ENCODE data around the gene PAK1. TPM values are rescaled to one million over a fixed set of nuclear protein-coding genes. Genes with fewer than 3 reads are reported as not detected.

Gene PAK1
- polyA plus RNA-seq, 3 donors = 128 to 195 (median 134) TPM

- H3K36me3 ChIP-seq (replicated peaks in 1 of 2; ENCODE audit: control insufficient read depth in 1 of 2, insufficient read depth in 2 of 2, low read length in 2 of 2) = no peaks in the 10 kb centered on the region
- no peak overlapping the region for H3K4me3 ChIP-seq (replicated peaks in 1 of 3; ENCODE audit: low read depth in 2 of 3, low read length in 3 of 3)
- no peaks in the 10 kb centered on the region for H3K9me3 ChIP-seq (replicated peaks in 1 of 2; ENCODE audit: control insufficient read depth in 1 of 2, insufficient read depth in 1 of 2, low read length in 2 of 2)
- H3K4me3 Mint-ChIP-seq = no peak overlapping the region
- no peaks in the 10 kb centered on the region for H3K27me3 ChIP-seq (ENCODE audit: control insufficient read depth in 2 of 2, insufficient read depth in 2 of 2, low read length in 2 of 2)
- no peaks in the 10 kb centered on the region for H3K9me3 Mint-ChIP-seq
- no peak overlapping the region for H3K27ac ChIP-seq (ENCODE audit: low read depth in 1 of 2, low read length in 2 of 2)
- H3K9ac ChIP-seq (ENCODE audit: insufficient read depth, low read length, poor library complexity, severe bottlenecking) = no peak overlapping the region
- no peak for DNase-seq
- H3K27ac Mint-ChIP-seq = no peak overlapping the region
- intact Hi-C loops (cut with micrococcal nuclease) = no loop called here
- peaks cover 20% of the 10 kb centered on the region for H3K79me2 ChIP-seq (ENCODE audit: insufficient read depth, low read length)
- TF ChIP-seq CTCF (IDR thresholded peaks at IDR 0.05) = no peak
- WGBS (ENCODE audit: insufficient coverage) = no CpG with 5 or more reads among the region's 3 CpGs
- H3K27me3 Mint-ChIP-seq (ENCODE audit: low read depth in 3 of 3) = peaks cover 0 to 1% (median 0%) of the 10 kb centered on the region in 3 donors
- H3K36me3 Mint-ChIP-seq = no peaks in the 10 kb centered on the region
- H3K4me1 Mint-ChIP-seq = peaks cover 47% of the 10 kb centered on the region
- H3K4me1 ChIP-seq (ENCODE audit: control insufficient read depth in 1 of 2, insufficient read depth in 2 of 2, low read length in 2 of 2) = peaks cover 35 to 50% of the 10 kb centered on the region in 2 donors
- H4K20me1 ChIP-seq (ENCODE audit: insufficient read depth, low read length) = no peaks in the 10 kb centered on the region
- H3K4me2 ChIP-seq (replicated peaks; ENCODE audit: extremely low read depth, low read length, poor library complexity, severe bottlenecking) = no peak overlapping the region
- H2AFZ ChIP-seq (ENCODE audit: insufficient read depth, low read depth, low read length, poor library complexity, severe bottlenecking) = no peak overlapping the region
Measured at GRCh38 chr11:77416357-77416756, 57.5 kb downstream of the PAK1 start.

GRCh38 chr11:77413850-77414460, 59.9 kb downstream of the PAK1 start:
- Histone ChIP-seq H3K4me2 (replicated peaks; ENCODE audit: extremely low read depth, low read length, poor library complexity, severe bottlenecking) (no peak overlapping the region), H4K20me1 (ENCODE audit: insufficient read depth, low read length) (peaks cover 21% of the 10 kb centered on the region), H3K79me2 (ENCODE audit: insufficient read depth, low read length) (peaks cover 37% of the 10 kb centered on the region), H3K9ac (ENCODE audit: insufficient read depth, low read length, poor library complexity, severe bottlenecking) (no peak overlapping the region), H3K4me3 (replicated peaks in 1 of 3; ENCODE audit: low read depth in 2 of 3, low read length in 3 of 3) (no peak overlapping the region), H3K27me3 (ENCODE audit: control insufficient read depth in 2 of 2, insufficient read depth in 2 of 2, low read length in 2 of 2) (no peaks in the 10 kb centered on the region), H3K9me3 (replicated peaks in 1 of 2; ENCODE audit: control insufficient read depth in 1 of 2, insufficient read depth in 1 of 2, low read length in 2 of 2) (no peaks in the 10 kb centered on the region), H3K36me3 (replicated peaks in 1 of 2; ENCODE audit: control insufficient read depth in 1 of 2, insufficient read depth in 2 of 2, low read length in 2 of 2) (no peaks in the 10 kb centered on the region), H3K27ac (ENCODE audit: low read depth in 1 of 2, low read length in 2 of 2) (no peak overlapping the region), H3K4me1 (ENCODE audit: control insufficient read depth in 1 of 2, insufficient read depth in 2 of 2, low read length in 2 of 2) (peaks cover 42 to 58% of the 10 kb centered on the region in 2 donors), H2AFZ (ENCODE audit: insufficient read depth, low read depth, low read length, poor library complexity, severe bottlenecking) (no peak overlapping the region)
- H3K27me3 Mint-ChIP-seq (ENCODE audit: low read depth in 3 of 3) = peaks cover 0 to 1% (median 0%) of the 10 kb centered on the region in 3 donors
- no peaks in the 10 kb centered on the region for H3K36me3 Mint-ChIP-seq
- TF ChIP-seq CTCF (IDR thresholded peaks at IDR 0.05) = no peak
- WGBS (ENCODE audit: insufficient coverage) = 80% methylated on average over 1 of the region's 3 CpGs
- H3K4me3 Mint-ChIP-seq = no peak overlapping the region
- H3K9me3 Mint-ChIP-seq = no peaks in the 10 kb centered on the region
- DNase-seq = no peak
- peaks cover 51% of the 10 kb centered on the region for H3K4me1 Mint-ChIP-seq
- no peak overlapping the region for H3K27ac Mint-ChIP-seq
- intact Hi-C loops (cut with micrococcal nuclease) = loop anchor here in 1 of 2 donors (5.0 kb wide), 1 partner anchor 33 kb away; no protein-coding TSS in a partner anchor
